NCI-H2196 (cell line): ENCODE data around the gene TINAG.
"Not testable (repeated sequence)": the region's sequence is repeated elsewhere in the genome, so short reads cannot be mapped to it uniquely, and the experiment has no call there.

Source experiments
- DNase-seq: peaks from one replicate; lab custom pipeline; 2025; ENCODE audit not compliant: unreplicated experiment; lab: John Stamatoyannopoulos, UW

The TINAG gene

GRCh38 chr6:54307439-54307910, 766 bp upstream of the TINAG start:
- no peak for DNase-seq

- DNase-seq = no peak
These were observed 710 bp downstream of the TINAG start for GRCh38 chr6:54308986-54309315.

GRCh38 chr6:54310377-54311152, 2.3 kb downstream of the TINAG start:
- DNase-seq = no peak

- no peak for DNase-seq
These were observed 7.4 kb downstream of the TINAG start for GRCh38 chr6:54315656-54316055.

- no peak for DNase-seq
These were observed 12.6 kb downstream of the TINAG start for GRCh38 chr6:54320871-54321270.

GRCh38 chr6:54327631-54328030, 19.4 kb downstream of the TINAG start:
- no peak for DNase-seq

GRCh38 chr6:54331571-54331970, 23.3 kb downstream of the TINAG start:
- not testable (repeated sequence) for DNase-seq

- no peak for DNase-seq
These were observed 27.6 kb downstream of the TINAG start for GRCh38 chr6:54335871-54336270.

- no peak for DNase-seq
These were observed 45.7 kb downstream of the TINAG start for GRCh38 chr6:54353975-54354374.

GRCh38 chr6:54354608-54355007, 46.4 kb downstream of the TINAG start:
- DNase-seq = no peak

GRCh38 chr6:54357141-54357540, 48.9 kb downstream of the TINAG start:
- DNase-seq = no peak

- no peak for DNase-seq
These were observed 52.9 kb downstream of the TINAG start for GRCh38 chr6:54361188-54361587.

GRCh38 chr6:54361734-54362133, 53.5 kb downstream of the TINAG start:
- DNase-seq = no peak

- DNase-seq = no peak
These were observed 58.6 kb downstream of the TINAG start for GRCh38 chr6:54366667-54367327.

GRCh38 chr6:54377776-54378175, 69.5 kb downstream of the TINAG start:
- no peak for DNase-seq

GRCh38 chr6:54386295-54386694, 78.1 kb downstream of the TINAG start:
- DNase-seq = no peak

GRCh38 chr6:54390362-54390761, 82.1 kb downstream of the TINAG start:
- no peak for DNase-seq

GRCh38 chr6:54391577-54391976, 83.3 kb downstream of the TINAG start:
- DNase-seq = no peak

- DNase-seq = no peak
These were observed 94.9 kb downstream of the TINAG start for GRCh38 chr6:54403096-54403495.

- no peak for DNase-seq
These were observed 96.5 kb downstream of the TINAG start for GRCh38 chr6:54404791-54405190.

GRCh38 chr6:54411767-54412166, 103.5 kb downstream of the TINAG start:
- no peak for DNase-seq

GRCh38 chr6:54415517-54415916, 107.3 kb downstream of the TINAG start:
- DNase-seq = no peak

- DNase-seq = no peak
These were observed 111.6 kb downstream of the TINAG start for GRCh38 chr6:54419885-54420284.
